Measurements from ENCODE around the gene MAD1L1. TPM values are rescaled to one million over a fixed set of nuclear protein-coding genes. Genes with fewer than 3 reads are reported as not detected.

Gene MAD1L1
- total and polyA plus RNA-seq, 2 of the 13 experiments (the other 11 are each of a cell fraction or from before 2014, with no cell fraction given): 17.4 to 64.7 TPM

- TF ChIP-seq FOXO4 (CRISPR knock-in tag; conservative IDR thresholded peaks at IDR 0.05) (no peak), SKIL (CRISPR knock-in tag; IDR thresholded peaks at IDR 0.05; ENCODE audit: borderline replicate concordance) (no peak), ZNF670 (CRISPR knock-in tag; IDR thresholded peaks at IDR 0.05; ENCODE audit: borderline replicate concordance) (no peak), TBX3 (IDR thresholded peaks at IDR 0.05; ENCODE audit: borderline replicate concordance) (no peak), ZNF552 (CRISPR knock-in tag; IDR thresholded peaks at IDR 0.05; ENCODE audit: borderline replicate concordance) (no peak), NFRKB (IDR thresholded peaks at IDR 0.05) (no peak), ZNF770 (CRISPR knock-in tag; IDR thresholded peaks at IDR 0.05) (no peak), ZNF740 (CRISPR knock-in tag; IDR thresholded peaks at IDR 0.05) (no peak), ZNF530 (CRISPR knock-in tag; IDR thresholded peaks at IDR 0.05; ENCODE audit: low read depth) (no peak), ZBTB10 (CRISPR knock-in tag; IDR thresholded peaks at IDR 0.05; ENCODE audit: borderline replicate concordance) (no peak), GTF3A (CRISPR knock-in tag; conservative IDR thresholded peaks at IDR 0.05) (no peak), ZNF383 (CRISPR knock-in tag; IDR thresholded peaks at IDR 0.05; ENCODE audit: borderline replicate concordance) (no peak), HMGA1 (CRISPR knock-in tag; conservative IDR thresholded peaks at IDR 0.05) (no peak)
- TF ChIP-seq, protein P1, sequence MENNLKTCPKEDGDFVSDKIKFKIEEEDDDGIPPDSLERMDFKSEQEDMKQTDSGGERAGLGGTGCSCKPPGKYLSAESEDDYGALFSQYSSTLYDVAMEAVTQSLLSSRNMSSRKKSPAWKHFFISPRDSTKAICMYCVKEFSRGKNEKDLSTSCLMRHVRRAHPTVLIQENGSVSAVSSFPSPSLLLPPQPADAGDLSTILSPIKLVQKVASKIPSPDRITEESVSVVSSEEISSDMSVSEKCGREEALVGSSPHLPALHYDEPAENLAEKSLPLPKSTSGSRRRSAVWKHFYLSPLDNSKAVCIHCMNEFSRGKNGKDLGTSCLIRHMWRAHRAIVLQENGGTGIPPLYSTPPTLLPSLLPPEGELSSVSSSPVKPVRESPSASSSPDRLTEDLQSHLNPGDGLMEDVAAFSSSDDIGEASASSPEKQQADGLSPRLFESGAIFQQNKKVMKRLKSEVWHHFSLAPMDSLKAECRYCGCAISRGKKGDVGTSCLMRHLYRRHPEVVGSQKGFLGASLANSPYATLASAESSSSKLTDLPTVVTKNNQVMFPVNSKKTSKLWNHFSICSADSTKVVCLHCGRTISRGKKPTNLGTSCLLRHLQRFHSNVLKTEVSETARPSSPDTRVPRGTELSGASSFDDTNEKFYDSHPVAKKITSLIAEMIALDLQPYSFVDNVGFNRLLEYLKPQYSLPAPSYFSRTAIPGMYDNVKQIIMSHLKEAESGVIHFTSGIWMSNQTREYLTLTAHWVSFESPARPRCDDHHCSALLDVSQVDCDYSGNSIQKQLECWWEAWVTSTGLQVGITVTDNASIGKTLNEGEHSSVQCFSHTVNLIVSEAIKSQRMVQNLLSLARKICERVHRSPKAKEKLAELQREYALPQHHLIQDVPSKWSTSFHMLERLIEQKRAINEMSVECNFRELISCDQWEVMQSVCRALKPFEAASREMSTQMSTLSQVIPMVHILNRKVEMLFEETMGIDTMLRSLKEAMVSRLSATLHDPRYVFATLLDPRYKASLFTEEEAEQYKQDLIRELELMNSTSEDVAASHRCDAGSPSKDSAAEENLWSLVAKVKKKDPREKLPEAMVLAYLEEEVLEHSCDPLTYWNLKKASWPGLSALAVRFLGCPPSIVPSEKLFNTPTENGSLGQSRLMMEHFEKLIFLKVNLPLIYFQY (CRISPR knock-in tag; IDR thresholded peaks at IDR 0.05; ENCODE audit: borderline replicate concordance): no peak; the same call in 1 of the 2 replicates
- TF ChIP-seq, protein P2, sequence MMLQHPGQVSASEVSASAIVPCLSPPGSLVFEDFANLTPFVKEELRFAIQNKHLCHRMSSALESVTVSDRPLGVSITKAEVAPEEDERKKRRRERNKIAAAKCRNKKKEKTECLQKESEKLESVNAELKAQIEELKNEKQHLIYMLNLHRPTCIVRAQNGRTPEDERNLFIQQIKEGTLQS (CRISPR knock-in tag; IDR thresholded peaks at IDR 0.05): no peak
These were observed 214.7 kb downstream of the MAD1L1 start (continued) for GRCh38 chr7:2017914-2018568.

All from HepG2 (cell line).